Mesendoderm (in vitro differentiated cells): ENCODE data around the gene PDE6C.

ENCODE experiments used
- DNase-seq: peaks from one replicate; pipeline ENCODE4 v3.0.0; 2013
- H2AK5ac ChIP-seq: 2 replicates; pipeline ENCODE4 v1.6.1; 2013; ENCODE audit warnings: low read length, inconsistent platforms
- H2BK120ac ChIP-seq: 2 replicates; pipeline ENCODE4 v1.6.1; 2013; ENCODE audit warnings: low read depth, mild to moderate bottlenecking, low read length, moderate library complexity, mixed read lengths
- H2BK15ac ChIP-seq: replicated peaks from 2 replicates; pipeline ENCODE4 v1.6.1; 2013; ENCODE audit warnings: low read depth, mild to moderate bottlenecking, moderate library complexity
- H2BK5ac ChIP-seq: 2 replicates; pipeline ENCODE4 v1.6.1; 2013; ENCODE audit warnings: low read length, inconsistent platforms
- H3K18ac ChIP-seq: 2 replicates; pipeline ENCODE4 v1.6.1; 2013; ENCODE audit warnings: mild to moderate bottlenecking, low read length, mixed read lengths
- H3K23ac ChIP-seq: one replicate; pipeline ENCODE4 v1.6.1; 2013; ENCODE audit warnings: low read length
- H3K27ac ChIP-seq: 2 replicates; pipeline ENCODE4 v1.5.1; 2013; ENCODE audit warnings: low read depth, mild to moderate bottlenecking, inconsistent platforms, low read length, moderate library complexity
- H3K27me3 ChIP-seq: 2 replicates; pipeline ENCODE4 v1.6.1; 2013; ENCODE audit warnings: low read length, control low read depth, mild to moderate bottlenecking, inconsistent platforms; ENCODE audit not compliant: insufficient read depth, poor library complexity
- H3K36me3 ChIP-seq: 2 replicates; pipeline ENCODE4 v1.6.1; 2013; ENCODE audit warnings: low read length, inconsistent platforms; ENCODE audit not compliant: control insufficient read depth, insufficient read depth
- H3K4ac ChIP-seq: one replicate; pipeline ENCODE4 v1.6.1; 2013; ENCODE audit warnings: low read depth, mild to moderate bottlenecking, low read length, moderate library complexity
- H3K4me1 ChIP-seq: 2 replicates; pipeline ENCODE4 v1.6.1; 2013; ENCODE audit warnings: low read depth, low read length, inconsistent platforms; ENCODE audit not compliant: control insufficient read depth
- H3K4me2 ChIP-seq: 2 replicates; pipeline ENCODE4 v1.6.1; 2013; ENCODE audit warnings: low read length
- H3K4me3 ChIP-seq: 2 replicates; pipeline ENCODE4 v1.5.1; 2013; ENCODE audit warnings: mild to moderate bottlenecking, low read length
- H3K56ac ChIP-seq: one replicate; pipeline ENCODE4 v1.6.1; 2013; ENCODE audit warnings: low read length
- H3K79me1 ChIP-seq: 2 replicates; pipeline ENCODE4 v1.6.1; 2013; ENCODE audit warnings: low read length, inconsistent platforms
- H3K79me2 ChIP-seq: 2 replicates; pipeline ENCODE4 v1.6.1; 2013; ENCODE audit warnings: mild to moderate bottlenecking, low read length; ENCODE audit not compliant: control insufficient read depth, insufficient read depth
- H3K9ac ChIP-seq: 2 replicates; pipeline ENCODE4 v1.6.1; 2013; ENCODE audit warnings: low read length, inconsistent platforms
- H4K5ac ChIP-seq: one replicate; pipeline ENCODE4 v1.6.1; 2013; ENCODE audit warnings: low read length
- H4K8ac ChIP-seq: one replicate; pipeline ENCODE4 v1.6.1; 2013; ENCODE audit warnings: low read depth, mild to moderate bottlenecking, control low read depth, low read length, moderate library complexity
- WGBS: extraction: QIAGEN DNeasy Blood & Tissue Kit; methylation state at CpG from one replicate; pipeline ENCODE4 v1.1.7; 2013; ENCODE audit warnings: low lambda C conversion rate, missing lambda C conversion rate; ENCODE audit not compliant: insufficient coverage; ENCODE audit errors: extremely low coverage; 5-methylcytosine and 5-hydroxymethylcytosine counted together

The PDE6C gene

GRCh38 chr10:93570383-93570782 is 42.0 kb upstream of the PDE6C start:
- WGBS, result no CpG with 5 or more reads among the region's 3 CpGs
- DNase-seq, result peak; percentile 54
- Histone ChIP-seq H3K4me2 (no peak overlapping the region), H2BK5ac (no peak overlapping the region), H3K4me3 (no peak overlapping the region), H3K27me3 (peaks cover 29% of the 10 kb centered on the region), H2BK15ac (no peak overlapping the region), H2AK5ac (no peak overlapping the region), H4K8ac (no peak overlapping the region), H2BK120ac (no peak overlapping the region), H3K79me2 (no peaks in the 10 kb centered on the region), H3K4ac (no peak overlapping the region), H3K4me1 (peaks cover 10% of the 10 kb centered on the region), H3K56ac (no peak overlapping the region), H4K5ac (no peak overlapping the region), H3K79me1 (no peaks in the 10 kb centered on the region), H3K9ac (no peak overlapping the region), H3K18ac (no peak overlapping the region), H3K27ac (no peak overlapping the region), H3K36me3 (no peaks in the 10 kb centered on the region), H3K23ac (no peak overlapping the region)

GRCh38 chr10:93572606-93573005 is 39.7 kb upstream of the PDE6C start:
- no peak overlapping the region for H2AK5ac ChIP-seq
- H3K79me1 ChIP-seq, result no peaks in the 10 kb centered on the region
- H3K27ac ChIP-seq, result no peak overlapping the region
- H3K9ac ChIP-seq, result no peak overlapping the region
- no peak overlapping the region for H3K23ac ChIP-seq
- no peaks in the 10 kb centered on the region for H3K36me3 ChIP-seq
- peaks cover 10% of the 10 kb centered on the region for H3K4me1 ChIP-seq
- H4K8ac ChIP-seq, result no peak overlapping the region
- no CpG with 5 or more reads among the region's 2 CpGs for WGBS
- H3K27me3 ChIP-seq, result peaks cover 15% of the 10 kb centered on the region
- H3K4ac ChIP-seq, result no peak overlapping the region
- H3K4me2 ChIP-seq, result no peak overlapping the region
- no peak overlapping the region for H2BK5ac ChIP-seq
- no peak overlapping the region for H3K56ac ChIP-seq
- H3K18ac ChIP-seq, result no peak overlapping the region
- no peak overlapping the region for H2BK15ac ChIP-seq
- no peak overlapping the region for H3K4me3 ChIP-seq
- DNase-seq, result no peak
- no peak overlapping the region for H4K5ac ChIP-seq
- no peak overlapping the region for H2BK120ac ChIP-seq
- H3K79me2 ChIP-seq, result no peaks in the 10 kb centered on the region

GRCh38 chr10:93573051-93573909 is 39.1 kb upstream of the PDE6C start:
- no peak for DNase-seq
- Histone ChIP-seq H3K4me1 (peaks cover 10% of the 10 kb centered on the region), H3K36me3 (no peaks in the 10 kb centered on the region), H3K56ac (no peak overlapping the region), H3K18ac (no peak overlapping the region), H3K27ac (no peak overlapping the region), H4K5ac (no peak overlapping the region), H3K23ac (no peak overlapping the region), H2BK120ac (no peak overlapping the region), H3K9ac (no peak overlapping the region), H3K4me3 (no peak overlapping the region), H4K8ac (no peak overlapping the region), H3K4me2 (no peak overlapping the region), H2AK5ac (no peak overlapping the region), H2BK15ac (no peak overlapping the region), H2BK5ac (no peak overlapping the region), H3K4ac (no peak overlapping the region), H3K79me1 (no peaks in the 10 kb centered on the region), H3K79me2 (no peaks in the 10 kb centered on the region), H3K27me3 (peaks cover 8% of the 10 kb centered on the region)
- WGBS, result no CpG with 5 or more reads among the region's 10 CpGs

DNA sequence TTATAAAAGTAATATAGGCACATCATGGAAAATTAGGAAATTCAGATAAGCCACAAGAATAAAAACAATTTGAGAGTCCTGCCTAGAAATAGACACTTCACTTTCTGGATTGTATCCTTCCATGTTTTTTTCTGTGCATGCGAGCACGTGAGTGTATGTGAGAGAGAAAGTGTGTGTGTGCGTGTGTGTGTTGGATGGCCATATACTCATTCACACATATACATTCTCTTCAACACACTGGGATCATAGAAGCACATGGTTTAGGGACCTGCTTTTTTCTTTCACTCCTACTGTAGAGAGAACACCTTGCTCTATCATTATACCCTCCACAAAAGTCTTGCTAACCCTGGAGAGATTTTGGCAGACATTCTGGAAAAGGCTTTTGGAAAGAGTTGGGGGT is 38.4 kb upstream of the PDE6C start:
- WGBS, result no CpG with 5 or more reads among the region's 3 CpGs
- no peak overlapping the region for H3K56ac ChIP-seq
- no peak overlapping the region for H2BK120ac ChIP-seq
- H3K27me3 ChIP-seq, result peaks cover 3% of the 10 kb centered on the region
- H3K79me1 ChIP-seq, result no peaks in the 10 kb centered on the region
- H2BK5ac ChIP-seq, result no peak overlapping the region
- no peak overlapping the region for H3K9ac ChIP-seq
- peaks cover 10% of the 10 kb centered on the region for H3K4me1 ChIP-seq
- no peak overlapping the region for H3K27ac ChIP-seq
- no peaks in the 10 kb centered on the region for H3K36me3 ChIP-seq
- no peak overlapping the region for H2BK15ac ChIP-seq
- no peak overlapping the region for H3K4ac ChIP-seq
- H3K23ac ChIP-seq, result no peak overlapping the region
- no peak overlapping the region for H3K18ac ChIP-seq
- no peak overlapping the region for H4K5ac ChIP-seq
- no peak overlapping the region for H3K4me3 ChIP-seq
- H3K4me2 ChIP-seq, result no peak overlapping the region
- DNase-seq, result no peak
- no peak overlapping the region for H2AK5ac ChIP-seq
- H4K8ac ChIP-seq, result no peak overlapping the region
- H3K79me2 ChIP-seq, result no peaks in the 10 kb centered on the region

- Histone ChIP-seq H2AK5ac (no peak overlapping the region), H3K36me3 (no peaks in the 10 kb centered on the region), H2BK120ac (no peak overlapping the region), H2BK15ac (no peak overlapping the region), H4K8ac (no peak overlapping the region), H3K27me3 (no peaks in the 10 kb centered on the region), H3K79me2 (no peaks in the 10 kb centered on the region), H3K9ac (no peak overlapping the region), H4K5ac (no peak overlapping the region), H3K27ac (no peak overlapping the region), H3K4ac (no peak overlapping the region), H3K79me1 (no peaks in the 10 kb centered on the region), H3K23ac (no peak overlapping the region), H3K56ac (no peak overlapping the region), H3K4me3 (no peak overlapping the region), H3K4me2 (no peak overlapping the region), H2BK5ac (no peak overlapping the region), H3K4me1 (peaks cover 10% of the 10 kb centered on the region), H3K18ac (no peak overlapping the region)
- no peak for DNase-seq
- WGBS, result no CpG with 5 or more reads among the region's 3 CpGs
Observed at GRCh38 chr10:93576888-93577287, 35.4 kb upstream of the PDE6C start.

- no CpG with 5 or more reads among the region's 3 CpGs for WGBS
- H3K23ac ChIP-seq, result no peak overlapping the region
- H3K27me3 ChIP-seq, result no peaks in the 10 kb centered on the region
- H2BK120ac ChIP-seq, result no peak overlapping the region
- no peaks in the 10 kb centered on the region for H3K79me2 ChIP-seq
- H4K8ac ChIP-seq, result no peak overlapping the region
- no peak overlapping the region for H3K9ac ChIP-seq
- H3K4me2 ChIP-seq, result no peak overlapping the region
- no peak overlapping the region for H3K27ac ChIP-seq
- H3K4ac ChIP-seq, result no peak overlapping the region
- H3K36me3 ChIP-seq, result no peaks in the 10 kb centered on the region
- H2BK15ac ChIP-seq, result no peak overlapping the region
- peaks cover 6% of the 10 kb centered on the region for H3K4me1 ChIP-seq
- H2AK5ac ChIP-seq, result no peak overlapping the region
- H3K79me1 ChIP-seq, result no peaks in the 10 kb centered on the region
- no peak for DNase-seq
- H3K4me3 ChIP-seq, result no peak overlapping the region
- no peak overlapping the region for H2BK5ac ChIP-seq
- no peak overlapping the region for H3K56ac ChIP-seq
- no peak overlapping the region for H3K18ac ChIP-seq
- H4K5ac ChIP-seq, result no peak overlapping the region
Observed at GRCh38 chr10:93577565-93577964, 34.8 kb upstream of the PDE6C start.
